ENCODE data around the gene NCOA3. TPM values are rescaled to one million over a fixed set of nuclear protein-coding genes. Genes with fewer than 3 reads are reported as not detected.

NCOA3 gene
- total RNA-seq, 8 experiments from 2014 or later = 24.4 to 81.9 (median 31.1) TPM

- Histone ChIP-seq H3K27ac (no peak overlapping the region), H3K4me1 (replicated peaks in 1 of 2) (peaks cover 0 to 5% of the 10 kb centered on the region in 2 donors), H3K4me3 (no peak overlapping the region)
- in situ Hi-C loops (cut with MboI; ENCODE audit: low pct_unique_long_range_greater_than_20kb in 2 of 9, low sequenced_read_pairs in 9 of 9, unreplicated experiment in 9 of 9) = loop anchor here in 4 of 9 experiments (25.0 kb wide), 1 partner anchor 928 kb away; no protein-coding TSS in a partner anchor
- ATAC-seq (replicated peaks in 6 of 8) = no peak
- 57 to 100% (median 96%) methylated on average over 1 to 11 of the region's 26 CpGs; no CpG with 5 or more reads in 1 of the 10 experiments for WGBS, 10 experiments
Observed at GRCh38 chr20:47684306-47685080, 182.8 kb downstream of the NCOA3 start.

- peaks cover 0 to 5% of the 10 kb centered on the region in 2 donors for H3K4me1 ChIP-seq (replicated peaks in 1 of 2)
- in situ Hi-C loops (cut with MboI; ENCODE audit: low pct_unique_long_range_greater_than_20kb in 2 of 9, low sequenced_read_pairs in 9 of 9, unreplicated experiment in 9 of 9) = loop anchor here in 4 of 9 experiments (25.0 kb wide), 1 partner anchor 926 kb away; no protein-coding TSS in a partner anchor
- no peak overlapping the region for H3K4me3 ChIP-seq
- peak overlapping the region in 1 of 2 donors; percentile 14 for H3K27ac ChIP-seq
- WGBS, 10 experiments = 67 to 88% (median 86%) methylated on average over 1 to 8 of the region's 14 CpGs; no CpG with 5 or more reads in 6 of the 10 experiments
- ATAC-seq (replicated peaks in 6 of 8) = peak in 5 of 8 experiments; percentile 95 to 98 (median 98)
Observed at GRCh38 chr20:47686545-47686944, 184.9 kb downstream of the NCOA3 start.

GRCh38 chr20:47687095-47687987 is 185.7 kb downstream of the NCOA3 start:
- WGBS, 10 experiments = 60 to 100% (median 84%) methylated on average over 1 to 13 of the region's 20 CpGs; no CpG with 5 or more reads in 3 of the 10 experiments

GRCh38 chr20:47688385-47689381 is 187.0 kb downstream of the NCOA3 start:
- peaks cover 0 to 5% of the 10 kb centered on the region in 2 donors for H3K4me1 ChIP-seq (replicated peaks in 1 of 2)
- 58 to 100% (median 75%) methylated on average over 2 to 10 of the region's 18 CpGs; no CpG with 5 or more reads in 2 of the 10 experiments for WGBS, 10 experiments
- no peak overlapping the region for H3K4me3 ChIP-seq
- ATAC-seq (replicated peaks in 6 of 8) = peak in 5 of 8 experiments; percentile 21 to 78 (median 54)
- in situ Hi-C loops (cut with MboI; ENCODE audit: low pct_unique_long_range_greater_than_20kb in 2 of 9, low sequenced_read_pairs in 9 of 9, unreplicated experiment in 9 of 9) = loop anchor here in 4 of 9 experiments (25.0 kb wide), 1 partner anchor 924 kb away; no protein-coding TSS in a partner anchor
- H3K27ac ChIP-seq = no peak overlapping the region

More at GRCh38 chr20:47687095-47687987, 185.7 kb downstream of the NCOA3 start:
- peak in 1 of 8 experiments; percentile 2 for ATAC-seq (replicated peaks in 6 of 8)
- Histone ChIP-seq H3K4me3 (no peak overlapping the region), H3K27ac (no peak overlapping the region), H3K4me1 (replicated peaks in 1 of 2) (peaks cover 0 to 5% of the 10 kb centered on the region in 2 donors)
- in situ Hi-C loops (cut with MboI; ENCODE audit: low pct_unique_long_range_greater_than_20kb in 2 of 9, low sequenced_read_pairs in 9 of 9, unreplicated experiment in 9 of 9) = loop anchor here in 4 of 9 experiments (25.0 kb wide), 1 partner anchor 925 kb away; no protein-coding TSS in a partner anchor

GRCh38 chr20:47689731-47690130 is 188.0 kb downstream of the NCOA3 start:
- no peak for ATAC-seq (replicated peaks in 6 of 8)
- H3K4me3 ChIP-seq = no peak overlapping the region
- in situ Hi-C loops (cut with MboI; ENCODE audit: low pct_unique_long_range_greater_than_20kb in 2 of 9, low sequenced_read_pairs in 9 of 9, unreplicated experiment in 9 of 9) = loop anchor here in 4 of 9 experiments (25.0 kb wide), 1 partner anchor 923 kb away; no protein-coding TSS in a partner anchor
- H3K27ac ChIP-seq = no peak overlapping the region
- WGBS, 10 experiments = 83 to 100% (median 93%) methylated on average over 1 of the region's 1 CpG; no CpG with 5 or more reads in 6 of the 10 experiments
- peaks cover 0 to 5% of the 10 kb centered on the region in 2 donors for H3K4me1 ChIP-seq (replicated peaks in 1 of 2)

GRCh38 chr20:47691625-47692024 is 189.9 kb downstream of the NCOA3 start:
- Histone ChIP-seq H3K4me1 (replicated peaks in 1 of 2) (peaks cover 0 to 5% of the 10 kb centered on the region in 2 donors), H3K4me3 (no peak overlapping the region), H3K27ac (no peak overlapping the region)
- in situ Hi-C loops (cut with MboI; ENCODE audit: low pct_unique_long_range_greater_than_20kb in 2 of 9, low sequenced_read_pairs in 9 of 9, unreplicated experiment in 9 of 9) = loop anchor here in 4 of 9 experiments (25.0 kb wide), 1 partner anchor 921 kb away; no protein-coding TSS in a partner anchor
- no peak for ATAC-seq (replicated peaks in 6 of 8)

- in situ Hi-C loops (cut with MboI; ENCODE audit: low pct_unique_long_range_greater_than_20kb in 2 of 9, low sequenced_read_pairs in 9 of 9, unreplicated experiment in 9 of 9) = loop anchor here in 4 of 9 experiments (25.0 kb wide), 1 partner anchor 918 kb away; no protein-coding TSS in a partner anchor
- ATAC-seq (replicated peaks in 6 of 8) = no peak
- H3K27ac ChIP-seq = no peak overlapping the region
- no peaks in the 10 kb centered on the region for H3K4me1 ChIP-seq (replicated peaks in 1 of 2)
- H3K4me3 ChIP-seq = no peak overlapping the region
- 50 to 100% (median 96%) methylated on average over 1 to 8 of the region's 21 CpGs; no CpG with 5 or more reads in 4 of the 10 experiments for WGBS, 10 experiments
Observed at GRCh38 chr20:47694021-47694818, 192.5 kb downstream of the NCOA3 start.

GRCh38 chr20:47696856-47697255 is 195.2 kb downstream of the NCOA3 start:
- in situ Hi-C loops (cut with MboI; ENCODE audit: low pct_unique_long_range_greater_than_20kb in 2 of 9, low sequenced_read_pairs in 9 of 9, unreplicated experiment in 9 of 9) = loop anchor here in 4 of 9 experiments (25.0 kb wide), 1 partner anchor 915 kb away; no protein-coding TSS in a partner anchor
- no peak for ATAC-seq (replicated peaks in 6 of 8)
- WGBS, 10 experiments = 75 to 100% (median 100%) methylated on average over 1 to 6 of the region's 11 CpGs; no CpG with 5 or more reads in 4 of the 10 experiments
- H3K4me1 ChIP-seq (replicated peaks in 1 of 2) = no peaks in the 10 kb centered on the region
- no peak overlapping the region for H3K4me3 ChIP-seq
- H3K27ac ChIP-seq = no peak overlapping the region

- in situ Hi-C loops (cut with MboI; ENCODE audit: low pct_unique_long_range_greater_than_20kb in 2 of 9, low sequenced_read_pairs in 9 of 9, unreplicated experiment in 9 of 9) = loop anchor here in 4 of 9 experiments (25.0 kb wide), 1 partner anchor 914 kb away; no protein-coding TSS in a partner anchor
- WGBS, 10 experiments = 40 to 100% (median 95%) methylated on average over 1 to 5 of the region's 6 CpGs; no CpG with 5 or more reads in 1 of the 10 experiments
- ATAC-seq (replicated peaks in 6 of 8) = no peak
- H3K4me3 ChIP-seq = no peak overlapping the region
- no peaks in the 10 kb centered on the region for H3K4me1 ChIP-seq (replicated peaks in 1 of 2)
- H3K27ac ChIP-seq = no peak overlapping the region
Observed at GRCh38 chr20:47698142-47698541, 196.5 kb downstream of the NCOA3 start.

- in situ Hi-C loops (cut with MboI; ENCODE audit: low pct_unique_long_range_greater_than_20kb in 2 of 9, low sequenced_read_pairs in 9 of 9, unreplicated experiment in 9 of 9) = loop anchor here in 4 of 9 experiments (25.0 kb wide), 1 partner anchor 912 kb away; no protein-coding TSS in a partner anchor
- Histone ChIP-seq H3K4me1 (replicated peaks in 1 of 2) (no peaks in the 10 kb centered on the region), H3K4me3 (no peak overlapping the region), H3K27ac (no peak overlapping the region)
- no peak for ATAC-seq (replicated peaks in 6 of 8)
- 0 to 100% (median 79%) methylated on average over 1 of the region's 1 CpG; no CpG with 5 or more reads in 4 of the 10 experiments for WGBS, 10 experiments
Observed at GRCh38 chr20:47699818-47700217, 198.1 kb downstream of the NCOA3 start.

GRCh38 chr20:47700327-47700726 is 198.6 kb downstream of the NCOA3 start:
- Histone ChIP-seq H3K4me3 (no peak overlapping the region), H3K27ac (no peak overlapping the region), H3K4me1 (replicated peaks in 1 of 2) (no peaks in the 10 kb centered on the region)
- in situ Hi-C loops (cut with MboI; ENCODE audit: low pct_unique_long_range_greater_than_20kb in 2 of 9, low sequenced_read_pairs in 9 of 9, unreplicated experiment in 9 of 9) = no loop called here
- ATAC-seq (replicated peaks in 6 of 8) = no peak
- WGBS, 10 experiments = 72 to 100% (median 89%) methylated on average over 2 to 7 of the region's 7 CpGs; no CpG with 5 or more reads in 1 of the 10 experiments

Data from motor neuron (in vitro differentiated cells).